Activated CD4-positive, alpha-beta memory T cell treated with anti-CD3 and anti-CD28 coated beads for 36 hours (primary cell): ENCODE measurements around the gene TMEM174. TPM values are rescaled to one million over a fixed set of nuclear protein-coding genes. Genes with fewer than 3 reads are reported as not detected.
"Not testable (repeated sequence)": the region's sequence is repeated elsewhere in the genome, so short reads cannot be mapped to it uniquely, and the experiment has no call there.

Source experiments
- CTCF ChIA-PET: fragments of 350-600 bp; sonication (Branson Sonifier 250); formaldehyde crosslinking; loops from one replicate; lab custom pipeline; 2021; ENCODE audit warnings: antibody characterized with exemption, inconsistent platforms; lab: Charles Lee
- POLR2A ChIA-PET: fragments of 350-600 bp; sonication (Branson Sonifier 250); formaldehyde crosslinking; loops from one replicate; lab custom pipeline; 2021; ENCODE audit warnings: antibody characterized with exemption; lab: Charles Lee
- DNase-seq: peaks from one replicate; pipeline ENCODE4 v3.0.0-alpha.2; 2020
- H3K27ac Mint-ChIP-seq: one replicate; pipeline ENCODE4 v1.8.0; 2021; ENCODE audit warnings: mixed read lengths
- H3K27me3 Mint-ChIP-seq: one replicate; pipeline ENCODE4 v1.8.0; 2021; ENCODE audit warnings: mixed read lengths
- H3K36me3 Mint-ChIP-seq: one replicate; pipeline ENCODE4 v1.8.0; 2021; ENCODE audit warnings: mixed read lengths
- H3K4me1 Mint-ChIP-seq: one replicate; pipeline ENCODE4 v1.8.0; 2021; ENCODE audit warnings: low read depth, mixed read lengths
- H3K4me3 Mint-ChIP-seq: one replicate; pipeline ENCODE4 v1.8.0; 2021; ENCODE audit warnings: mild to moderate bottlenecking, mixed read lengths
- H3K9me3 Mint-ChIP-seq: one replicate; pipeline ENCODE4 v1.8.0; 2021; ENCODE audit warnings: mixed read lengths
- intact Hi-C: fragments of 100-400 bp; cut with micrococcal nuclease; formaldehyde crosslinking; loops from one replicate; pipeline ENCODE4 v1.15.1; 2023
- total RNA-seq, 2 experiments: library from RNA; stranded (reverse); gene quantifications; one replicate each; pipeline ENCODE4 v1.2.3, GENCODE V29; 2021

TMEM174 gene
- total RNA-seq, 2 experiments from 2014 or later: not detected

DNA sequence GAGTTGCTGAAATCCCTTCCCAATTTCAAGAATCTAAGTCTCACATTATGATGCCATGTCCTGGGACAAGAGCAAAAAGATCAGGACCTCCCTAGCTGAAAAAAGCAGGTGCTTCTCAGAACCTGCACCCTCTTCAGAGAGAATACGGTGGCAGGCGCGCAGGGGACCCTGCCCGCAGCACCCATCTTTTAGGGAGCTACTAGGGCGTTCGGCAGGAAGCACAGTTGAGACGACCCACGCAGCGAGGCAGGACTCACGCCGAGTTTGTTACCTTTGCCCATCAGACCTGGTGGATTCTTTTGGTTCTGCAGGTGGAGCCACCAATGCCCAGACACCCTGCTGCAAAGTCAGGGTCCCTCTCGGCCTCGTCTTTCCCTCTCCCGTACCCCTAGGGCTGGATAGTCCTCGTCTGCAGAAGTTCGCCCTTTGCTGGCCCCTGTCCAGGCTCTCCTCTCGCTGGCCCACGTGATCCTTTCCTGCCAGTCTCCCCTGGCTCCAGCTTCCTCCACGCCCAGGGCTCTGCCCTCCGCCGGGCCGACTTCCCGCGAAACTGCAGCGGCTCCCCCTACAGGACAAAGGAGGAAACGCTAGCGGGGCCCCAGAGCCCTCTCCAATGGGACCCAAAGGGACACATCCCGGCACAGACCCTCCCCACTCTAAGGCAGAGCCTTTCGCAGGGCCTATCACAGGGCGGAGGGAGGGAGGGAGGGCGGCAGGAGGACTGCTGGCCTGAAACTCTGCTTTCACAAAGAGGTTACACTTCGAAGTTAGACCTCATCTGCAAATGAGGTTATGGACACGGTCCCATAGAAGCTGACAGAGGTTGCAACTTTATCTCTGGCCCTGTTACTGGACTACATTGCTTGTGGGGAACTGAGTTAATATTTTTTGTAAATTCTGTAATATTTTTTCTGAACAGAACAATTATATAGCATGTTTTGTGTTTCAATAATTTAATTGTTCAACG, 28.8 kb downstream of the TMEM174 start:
- intact Hi-C loops: loop anchor here (1.0 to 2.0 kb wide), 3 partner anchors 119 to 281 kb away; partner anchors contain the start of gene FCHO2
- no peaks in the 10 kb centered on the region for H3K36me3 Mint-ChIP-seq
- no peak overlapping the region for H3K4me3 Mint-ChIP-seq
- peak; percentile 81 for DNase-seq
- CTCF ChIA-PET: interaction anchor here (0.6 to 2.6 kb wide), 22 partner anchors 9 to 590 kb away, joined by 3 to 25 read pairs (median 4); no protein-coding TSS in a partner anchor
- H3K27ac Mint-ChIP-seq: no peak overlapping the region
- H3K27me3 Mint-ChIP-seq: peaks cover 59% of the 10 kb centered on the region
- H3K9me3 Mint-ChIP-seq: no peaks in the 10 kb centered on the region
- POLR2A ChIA-PET: no interaction called here
- H3K4me1 Mint-ChIP-seq: peaks cover 3% of the 10 kb centered on the region

DNA sequence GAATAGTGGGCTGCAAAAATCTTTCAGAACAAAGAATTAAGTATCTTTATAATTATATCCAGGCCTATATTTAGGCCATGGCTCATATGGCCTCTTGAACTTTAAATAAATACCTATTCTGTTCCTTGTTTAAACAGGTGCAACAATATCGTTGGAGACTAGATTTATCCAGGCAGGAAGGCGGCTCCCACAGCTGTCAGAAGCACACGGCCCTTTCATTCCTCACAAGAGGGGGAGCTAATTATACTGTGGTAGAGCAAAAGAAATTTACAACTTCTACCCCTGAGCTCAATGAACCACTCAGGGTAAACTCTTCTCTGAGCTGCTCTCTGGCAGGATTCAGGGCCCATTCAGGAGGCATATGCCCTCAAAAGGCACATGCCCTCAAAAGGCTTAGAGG, 31.3 kb downstream of the TMEM174 start:
- no peak overlapping the region for H3K4me3 Mint-ChIP-seq
- no peak overlapping the region for H3K27ac Mint-ChIP-seq
- H3K9me3 Mint-ChIP-seq: peaks cover 11% of the 10 kb centered on the region
- intact Hi-C loops: no loop called here
- DNase-seq: no peak
- peaks cover 6% of the 10 kb centered on the region for H3K36me3 Mint-ChIP-seq
- peaks cover 69% of the 10 kb centered on the region for H3K27me3 Mint-ChIP-seq
- H3K4me1 Mint-ChIP-seq: peaks cover 3% of the 10 kb centered on the region
- ChIA-PET CTCF (interaction anchor here (0.9 to 1.7 kb wide), 3 partner anchors 11 to 33 kb away, joined by 3 to 14 read pairs (median 3); no protein-coding TSS in a partner anchor), POLR2A (no interaction called here)

- Mint-ChIP-seq H3K9me3 (peaks cover 15% of the 10 kb centered on the region), H3K36me3 (peaks cover 9% of the 10 kb centered on the region), H3K4me3 (no peak overlapping the region), H3K27ac (no peak overlapping the region), H3K4me1 (peaks cover 3% of the 10 kb centered on the region), H3K27me3 (peaks cover 69% of the 10 kb centered on the region)
- DNase-seq: no peak
- POLR2A ChIA-PET: no interaction called here
- CTCF ChIA-PET: interaction anchor here (1.2 kb wide), 1 partner anchor 34 kb away, joined by 3 read pairs; no protein-coding TSS in a partner anchor
- intact Hi-C loops: no loop called here
Observed at GRCh38 chr5:73204733-73205132, 31.7 kb downstream of the TMEM174 start.

DNA sequence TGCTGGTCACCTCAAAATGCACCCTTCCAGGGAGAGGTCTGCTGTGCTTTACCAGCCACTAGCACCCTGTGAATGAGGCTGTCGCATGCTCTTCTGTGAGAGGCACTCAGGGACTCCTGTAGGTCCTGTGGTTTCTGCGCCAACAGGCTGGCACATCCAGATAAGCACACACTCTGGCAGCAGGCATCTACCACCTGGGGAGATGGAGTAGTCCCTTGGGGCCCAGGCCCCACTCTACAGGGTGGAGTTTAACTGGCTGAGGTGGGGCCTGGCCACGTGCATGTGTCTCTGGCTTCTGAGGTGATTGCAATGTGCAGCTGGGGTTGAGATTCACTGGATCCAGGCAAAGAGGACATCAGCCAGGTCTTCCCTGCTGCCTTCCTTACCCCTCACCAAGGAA, 32.3 kb downstream of the TMEM174 start:
- H3K36me3 Mint-ChIP-seq: peaks cover 13% of the 10 kb centered on the region

DNA sequence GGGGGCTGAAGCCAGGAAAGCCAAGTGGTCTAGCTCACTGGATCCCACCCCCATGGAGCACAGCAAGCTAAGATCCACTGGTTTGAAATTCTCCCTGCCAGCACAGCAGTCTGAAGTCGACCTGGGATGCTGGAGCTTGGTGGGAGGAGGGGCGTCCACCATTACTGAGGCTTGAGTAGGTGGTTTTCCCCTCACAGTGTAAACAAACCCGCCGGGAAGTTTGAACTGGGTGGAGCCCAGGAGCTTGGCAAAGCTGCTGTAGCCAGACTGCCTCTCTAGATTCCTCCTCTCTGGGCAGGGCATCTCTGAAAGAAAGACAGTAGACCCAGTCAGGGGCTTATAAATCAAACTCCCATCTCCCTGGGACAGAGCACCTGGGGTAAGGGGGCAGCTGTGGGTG, 34.2 kb downstream of the TMEM174 start:
- ChIA-PET POLR2A (interaction anchor here (0.5 kb wide), 1 partner anchor 305 kb away, joined by 9 read pairs; no protein-coding TSS in a partner anchor), CTCF (interaction anchor here (0.5 kb wide), 1 partner anchor 1325 kb away, joined by 3 read pairs; no protein-coding TSS in a partner anchor)
- peaks cover 78% of the 10 kb centered on the region for H3K27me3 Mint-ChIP-seq
- H3K4me1 Mint-ChIP-seq, H3K4me3 Mint-ChIP-seq, intact Hi-C loops, DNase-seq, H3K27ac Mint-ChIP-seq: not testable (repeated sequence)
- peaks cover 20% of the 10 kb centered on the region for H3K9me3 Mint-ChIP-seq
- H3K36me3 Mint-ChIP-seq: peaks cover 14% of the 10 kb centered on the region

More for the DNA sequence above, 32.3 kb downstream of the TMEM174 start:
- POLR2A ChIA-PET: no interaction called here
- Mint-ChIP-seq H3K4me3 (no peak overlapping the region), H3K27me3 (peaks cover 69% of the 10 kb centered on the region), H3K9me3 (peaks cover 20% of the 10 kb centered on the region), H3K27ac (no peak overlapping the region), H3K4me1 (peaks cover 3% of the 10 kb centered on the region)
- intact Hi-C loops: no loop called here
- CTCF ChIA-PET: no interaction called here
- DNase-seq: no peak

GRCh38 chr5:73209075-73209474, 36.1 kb downstream of the TMEM174 start:
- H3K27ac Mint-ChIP-seq, intact Hi-C loops, POLR2A ChIA-PET, H3K4me3 Mint-ChIP-seq, H3K4me1 Mint-ChIP-seq, DNase-seq, CTCF ChIA-PET: not testable (repeated sequence)
- peaks cover 20% of the 10 kb centered on the region for H3K9me3 Mint-ChIP-seq
- H3K36me3 Mint-ChIP-seq: peaks cover 14% of the 10 kb centered on the region
- peaks cover 84% of the 10 kb centered on the region for H3K27me3 Mint-ChIP-seq

GRCh38 chr5:73212693-73213092, 39.7 kb downstream of the TMEM174 start:
- H3K4me3 Mint-ChIP-seq, DNase-seq, POLR2A ChIA-PET, H3K27ac Mint-ChIP-seq: not testable (repeated sequence)
- Mint-ChIP-seq H3K36me3 (peaks cover 14% of the 10 kb centered on the region), H3K4me1 (peaks cover 16% of the 10 kb centered on the region), H3K27me3 (peaks cover 85% of the 10 kb centered on the region), H3K9me3 (peaks cover 20% of the 10 kb centered on the region)
- CTCF ChIA-PET: interaction anchor here (0.9 kb wide), 1 partner anchor 51 kb away, joined by 3 read pairs; no protein-coding TSS in a partner anchor
- intact Hi-C loops: loop anchor here (1.0 kb wide), 1 partner anchor 52 kb away; no protein-coding TSS in a partner anchor

DNA sequence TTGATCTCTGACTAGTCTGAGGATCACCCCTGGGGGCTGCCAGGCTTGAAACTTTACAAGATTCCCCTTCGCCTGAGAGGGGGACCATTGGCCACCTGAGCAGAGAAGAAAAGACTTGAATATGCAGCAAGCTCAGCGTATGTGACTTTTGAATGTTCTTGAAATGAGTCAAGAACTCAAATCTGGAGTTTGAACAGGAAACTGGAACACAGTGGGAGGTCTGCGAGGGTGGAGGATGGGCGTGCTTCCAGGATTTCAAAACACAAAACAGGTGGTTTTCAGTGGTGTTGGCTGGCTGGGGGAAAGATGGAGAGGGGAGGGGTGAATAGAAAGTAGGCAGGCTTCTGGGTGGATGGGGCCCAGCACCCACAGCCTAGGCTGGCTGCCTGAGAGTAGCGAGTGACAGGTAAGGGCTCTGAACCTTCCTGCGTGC, 40.6 kb downstream of the TMEM174 start:
- Mint-ChIP-seq H3K27ac (no peak overlapping the region), H3K4me3 (no peak overlapping the region), H3K27me3 (peaks cover 84% of the 10 kb centered on the region), H3K36me3 (peaks cover 11% of the 10 kb centered on the region), H3K4me1 (peaks cover 16% of the 10 kb centered on the region), H3K9me3 (peaks cover 17% of the 10 kb centered on the region)
- DNase-seq: peak; percentile 74
- ChIA-PET CTCF (interaction anchor here (1.0 kb wide), 1 partner anchor 238 kb away, joined by 4 read pairs; no protein-coding TSS in a partner anchor), POLR2A (no interaction called here)
- intact Hi-C loops: loop anchor here (1.0 kb wide), 1 partner anchor 53 kb away; no protein-coding TSS in a partner anchor

GRCh38 chr5:73214306-73214705, 41.3 kb downstream of the TMEM174 start:
- intact Hi-C loops: no loop called here
- Mint-ChIP-seq H3K4me1 (peaks cover 16% of the 10 kb centered on the region), H3K27ac (no peak overlapping the region), H3K9me3 (peaks cover 9% of the 10 kb centered on the region), H3K36me3 (peaks cover 9% of the 10 kb centered on the region), H3K27me3 (peaks cover 78% of the 10 kb centered on the region), H3K4me3 (no peak overlapping the region)
- CTCF ChIA-PET: interaction anchor here (1.8 to 3.3 kb wide), 2 partner anchors 13 to 236 kb away, joined by 15 to 25 read pairs; no protein-coding TSS in a partner anchor
- DNase-seq: no peak
- POLR2A ChIA-PET: no interaction called here

DNA sequence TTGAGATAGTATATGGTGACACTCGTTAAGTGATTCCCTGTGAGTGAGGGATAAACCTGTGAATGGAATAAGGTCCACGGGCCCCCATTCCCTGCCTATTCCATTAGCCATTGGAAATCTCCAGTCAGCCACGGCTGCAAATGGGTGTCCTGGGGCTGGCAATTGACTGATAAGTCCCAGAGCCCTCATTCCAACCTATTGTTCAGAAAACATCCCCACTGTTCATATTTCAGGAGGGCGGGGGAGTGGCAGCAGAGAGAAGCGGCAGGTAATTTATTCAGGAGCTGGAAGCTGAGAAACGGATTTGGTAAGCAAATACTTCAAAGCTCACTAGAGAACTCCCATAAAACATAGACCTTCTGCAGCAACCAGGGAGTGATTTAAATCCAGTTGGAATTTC, 42.0 kb downstream of the TMEM174 start:
- H3K36me3 Mint-ChIP-seq: peaks cover 3% of the 10 kb centered on the region
- H3K27me3 Mint-ChIP-seq: peaks cover 73% of the 10 kb centered on the region
- H3K9me3 Mint-ChIP-seq: peaks cover 3% of the 10 kb centered on the region
- H3K27ac Mint-ChIP-seq: no peak overlapping the region
- no peak for DNase-seq
- peaks cover 16% of the 10 kb centered on the region for H3K4me1 Mint-ChIP-seq
- H3K4me3 Mint-ChIP-seq: no peak overlapping the region
- intact Hi-C loops: loop anchor here (5.0 kb wide), 2 partner anchors 82 to 258 kb away; partner anchors contain the start of gene FCHO2
- POLR2A ChIA-PET: no interaction called here
- CTCF ChIA-PET: interaction anchor here (1.0 to 3.3 kb wide), 14 partner anchors 10 to 259 kb away, joined by 3 to 45 read pairs (median 10); partner anchors contain the start of genes FCHO2 and FOXD1

DNA sequence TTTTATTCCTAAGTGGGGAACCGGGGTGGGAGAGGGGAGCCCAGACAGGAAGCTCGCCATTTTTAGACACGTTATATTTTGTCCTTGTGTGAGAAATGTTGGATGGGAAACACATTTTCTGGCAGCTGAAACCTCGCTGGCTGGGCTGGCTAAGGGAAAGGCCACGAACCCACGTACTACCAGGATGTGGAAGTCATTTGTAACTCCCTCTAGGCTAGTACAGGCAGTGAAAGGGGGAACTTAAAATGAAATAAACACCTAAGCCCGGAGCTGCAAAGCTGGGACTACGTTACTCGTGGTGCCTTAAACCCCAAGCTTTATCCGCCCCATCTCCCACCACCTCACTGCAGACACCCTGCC, 42.5 kb downstream of the TMEM174 start:
- Mint-ChIP-seq H3K36me3 (peaks cover 2% of the 10 kb centered on the region), H3K4me1 (peaks cover 16% of the 10 kb centered on the region), H3K4me3 (no peak overlapping the region), H3K9me3 (no peaks in the 10 kb centered on the region), H3K27me3 (peaks cover 72% of the 10 kb centered on the region), H3K27ac (no peak overlapping the region)
- no peak for DNase-seq
- ChIA-PET POLR2A (no interaction called here), CTCF (interaction anchor here (0.6 to 3.3 kb wide), 22 partner anchors 7 to 606 kb away, joined by 3 to 45 read pairs (median 6); partner anchors contain the start of genes FCHO2 and FOXD1)
- intact Hi-C loops: loop anchor here (5.0 kb wide), 2 partner anchors 82 to 258 kb away; partner anchors contain the start of gene FCHO2
